Thyroid gland (tissue), 4 donors: ENCODE measurements around the gene ACBD6. TPM values are rescaled to one million over a fixed set of nuclear protein-coding genes. Genes with fewer than 3 reads are reported as not detected.

Experiments
- DNase-seq, 2 donors: peaks; one replicate each; pipeline ENCODE4 v3.0.0-alpha.2; 2019
- H3K27ac ChIP-seq, 3 donors: fragments of 200-600 bp; sonication (generic); 1 replicate in 2 of 3; 2 replicates in 1 of 3; pipeline ENCODE4 v1.5.1; 2016 to 2019; ENCODE audit warnings: mild to moderate bottlenecking in 1 of 3, moderate library complexity in 1 of 3
- H3K27me3 ChIP-seq: fragments of 200-600 bp; sonication (generic); one replicate; pipeline ENCODE4 v1.5.1; 2019
- H3K36me3 ChIP-seq, 2 donors: fragments of 200-600 bp; sonication (generic); one replicate each; pipeline ENCODE4 v1.5.1; 2016 to 2019
- H3K4me1 ChIP-seq, 2 donors: fragments of 200-600 bp; sonication (generic); one replicate each; pipeline ENCODE4 v1.5.1; 2017 to 2019
- H3K4me3 ChIP-seq, 3 donors: fragments of 200-600 bp; sonication (generic); replicated peaks in 1 of 3; 1 replicate in 2 of 3; 2 replicates in 1 of 3; pipeline ENCODE4 v1.5.1; 2016; ENCODE audit warnings: mild to moderate bottlenecking in 1 of 3
- H3K9me3 ChIP-seq: fragments of 200-600 bp; sonication (generic); one replicate; pipeline ENCODE4 v1.5.1; 2017
- CTCF ChIP-seq, 6 experiments: fragments of 200-600 bp in 3 of 6; fragments of 450-650 bp in 3 of 6; sonication (generic) in 3 of 6; IDR thresholded peaks; one replicate each; pipeline ENCODE4 v1.5.1; 2016 to 2019; ENCODE audit warnings: antibody characterized with exemption in 6 of 6, mild to moderate bottlenecking in 2 of 6, inconsistent platforms in 1 of 6, moderate library complexity in 1 of 6
- POLR2A ChIP-seq, 2 donors: fragments of 450-650 bp; IDR thresholded peaks; one replicate each; pipeline ENCODE4 v1.6.1; 2017; ENCODE audit warnings: antibody characterized with exemption in 2 of 2, mild to moderate bottlenecking in 2 of 2, moderate library complexity in 1 of 2
- WGBS, 2 donors: methylation state at CpG; one replicate each; pipeline ENCODE4 v1.1.5; 2017; 5-methylcytosine and 5-hydroxymethylcytosine counted together
- intact Hi-C: fragments of 100-400 bp; cut with DNase I; formaldehyde crosslinking; loops from one replicate; pipeline ENCODE4 v1.15.1; 2023
- total RNA-seq, 4 donors: library from RNA; depleted of rRNA; stranded (reverse); fragments of >200 nt; gene quantifications; one replicate each; pipeline ENCODE4 v1.2.3, GENCODE V29; 2016

The ACBD6 gene
- total RNA-seq, 4 donors from 2014 or later = 52.6 to 66.5 (median 57.2) TPM

DNA sequence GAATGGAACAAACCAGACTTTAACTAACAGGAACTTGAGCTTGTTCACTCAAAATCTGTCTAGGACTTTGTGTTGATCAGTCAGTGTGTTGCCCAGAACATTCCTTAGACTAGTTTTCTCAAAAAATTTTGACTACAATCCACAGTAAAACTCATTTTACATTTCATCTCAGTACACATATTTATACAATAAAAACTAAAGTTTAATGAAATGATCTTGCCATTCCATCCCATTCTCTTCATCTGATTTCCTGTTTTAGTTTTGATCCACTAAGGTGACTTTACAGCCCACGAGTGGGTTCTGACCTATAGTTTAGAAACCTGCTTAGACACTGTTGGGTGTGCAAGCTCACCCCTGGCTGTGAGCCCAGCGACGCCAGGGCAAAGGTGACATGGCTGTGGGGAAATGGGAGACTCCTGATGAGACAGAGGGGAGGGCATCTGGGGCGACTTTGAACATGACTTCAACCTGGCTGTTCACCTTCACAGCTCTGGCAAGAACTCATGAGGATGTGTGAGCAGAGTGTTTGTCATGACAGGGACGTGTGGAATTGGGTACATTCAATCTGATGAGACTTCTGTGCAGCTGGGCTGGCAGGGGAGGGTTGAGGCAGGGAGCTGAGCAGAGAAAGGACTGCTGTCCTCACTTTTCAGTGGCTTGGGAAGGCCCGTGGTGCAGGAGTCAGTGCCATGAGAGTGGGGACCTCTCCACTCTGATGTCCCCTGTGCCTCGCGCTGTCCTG is 231.7 kb downstream of the ACBD6 start:
- Histone ChIP-seq H3K9me3 (no peaks in the 10 kb centered on the region), H3K4me3 (no peak overlapping the region), H3K4me1 (peaks cover 0 to 3% of the 10 kb centered on the region in 2 donors), H3K27ac (no peak overlapping the region), H3K27me3 (no peaks in the 10 kb centered on the region), H3K36me3 (no peaks in the 10 kb centered on the region)
- no peak for DNase-seq
- TF ChIP-seq POLR2A (IDR thresholded peaks at IDR 0.05) = no peak
- TF ChIP-seq CTCF (IDR thresholded peaks at IDR 0.05) = no peak
- whole genome bisulfite sequencing, 2 donors = 80 to 85% methylated on average over 8 of the region's 8 CpGs
- intact Hi-C loops = no loop called here

GRCh38 chr1:180269645-180270529 is 232.5 kb downstream of the ACBD6 start:
- no peaks in the 10 kb centered on the region for H3K4me1 ChIP-seq
- TF ChIP-seq POLR2A (IDR thresholded peaks at IDR 0.05) (no peak), CTCF (IDR thresholded peaks at IDR 0.05) (peak in 2 of 6 experiments; percentile 18 to 29)
- no peaks in the 10 kb centered on the region for H3K36me3 ChIP-seq
- WGBS, 2 donors = 68 to 75% methylated on average over 14 of the region's 14 CpGs
- H3K27ac ChIP-seq = no peak overlapping the region
- DNase-seq = no peak
- no peaks in the 10 kb centered on the region for H3K9me3 ChIP-seq
- no peak overlapping the region for H3K4me3 ChIP-seq
- no peaks in the 10 kb centered on the region for H3K27me3 ChIP-seq
- intact Hi-C loops = no loop called here

DNA sequence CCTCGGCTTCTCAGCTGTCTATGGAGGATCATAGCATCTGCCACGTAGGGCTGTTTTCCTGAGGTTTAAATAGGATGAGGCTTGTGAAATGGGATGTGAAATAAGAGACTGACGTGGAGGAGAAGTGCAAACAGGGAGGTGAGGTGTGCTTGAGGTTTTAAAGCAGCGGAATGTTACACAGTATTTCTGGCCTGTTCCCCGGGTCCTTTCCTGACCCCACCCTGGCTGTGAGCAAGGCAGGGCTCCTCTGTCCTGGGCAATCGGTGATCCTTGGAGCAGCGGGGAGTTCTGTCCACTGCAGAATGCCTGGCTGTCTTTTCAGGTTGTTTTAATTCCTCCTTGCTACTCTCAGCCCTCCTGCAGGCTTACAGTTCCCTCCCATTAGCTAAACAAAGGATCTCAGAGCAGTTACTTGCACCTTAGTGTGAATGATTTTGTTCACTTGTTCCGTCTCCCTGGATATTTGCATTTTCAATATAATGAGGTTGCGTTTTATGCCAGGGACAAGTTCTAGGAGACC is 233.8 kb downstream of the ACBD6 start:
- no peak for TF ChIP-seq CTCF (IDR thresholded peaks at IDR 0.05)
- TF ChIP-seq POLR2A (IDR thresholded peaks at IDR 0.05) = no peak
- intact Hi-C loops = no loop called here
- Histone ChIP-seq H3K9me3 (no peaks in the 10 kb centered on the region), H3K27me3 (no peaks in the 10 kb centered on the region), H3K36me3 (no peaks in the 10 kb centered on the region), H3K27ac (no peak overlapping the region), H3K4me1 (no peaks in the 10 kb centered on the region), H3K4me3 (no peak overlapping the region)
- WGBS, 2 donors = 64 to 68% methylated on average over 9 of the region's 9 CpGs
- no peak for DNase-seq

DNA sequence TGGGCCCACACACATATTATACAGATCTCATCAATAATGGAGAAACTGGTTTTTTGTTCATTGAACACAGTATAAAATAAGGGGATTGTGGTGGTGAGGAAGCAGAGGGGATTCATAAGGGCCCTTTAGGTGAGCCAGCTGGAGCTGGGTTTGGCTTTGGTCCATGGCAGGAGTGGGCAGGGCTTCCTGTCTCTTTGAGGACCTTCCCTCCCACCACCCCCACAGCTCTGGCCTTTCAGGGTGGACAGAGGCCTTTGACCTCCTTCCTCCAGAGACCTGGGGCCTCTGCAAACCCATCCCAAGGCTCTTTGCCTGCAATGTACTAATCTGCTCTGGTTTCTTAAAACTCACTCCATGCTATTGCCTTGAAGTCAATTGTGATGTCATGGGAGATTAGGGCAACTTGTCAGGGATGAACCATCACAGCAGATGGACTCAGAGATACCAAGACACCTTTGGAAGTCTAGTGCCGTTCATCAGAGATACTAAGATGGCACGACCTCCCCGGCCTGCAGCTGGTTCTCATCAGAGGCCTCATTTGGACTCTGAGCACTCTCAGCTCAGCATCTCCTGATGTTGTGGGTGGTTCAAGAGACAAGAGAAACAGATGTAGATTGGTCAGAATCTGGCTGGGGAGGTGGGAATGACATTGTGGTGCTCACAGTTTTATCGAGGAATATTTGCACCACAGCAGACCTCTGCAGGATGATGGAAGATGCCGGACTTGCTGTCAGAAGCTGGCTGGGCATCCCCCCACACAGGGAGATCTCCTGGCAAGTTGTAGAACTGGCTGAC is 234.4 kb downstream of the ACBD6 start:
- Histone ChIP-seq H3K4me3 (no peak overlapping the region), H3K27ac (no peak overlapping the region), H3K36me3 (no peaks in the 10 kb centered on the region), H3K27me3 (peaks cover 1% of the 10 kb centered on the region), H3K4me1 (no peaks in the 10 kb centered on the region), H3K9me3 (no peaks in the 10 kb centered on the region)
- DNase-seq = no peak
- TF ChIP-seq POLR2A (IDR thresholded peaks at IDR 0.05) (no peak), CTCF (IDR thresholded peaks at IDR 0.05) (no peak)
- intact Hi-C loops = no loop called here
- 80 to 86% methylated on average over 5 of the region's 5 CpGs for WGBS, 2 donors
